Stimulated activated CD8-positive, alpha-beta memory T cell treated with anti-CD3 and anti-CD28 coated beads, Interleukin-12 subunit alpha, Interleukin-12 subunit beta, amount 100 ng/mL, for 4 hours (primary cell): Measurements from ENCODE around the gene L3MBTL4.

Source experiments
- DNase-seq: peaks from one replicate; pipeline ENCODE4 v3.0.0-alpha.2; 2020; ENCODE audit warnings: low read depth

L3MBTL4 gene

GRCh38 chr18:6023551-6023950 is 391.2 kb downstream of the L3MBTL4 start:
- DNase-seq = no peak

- DNase-seq = no peak
Observed at GRCh38 chr18:6022845-6023244, 391.9 kb downstream of the L3MBTL4 start.

GRCh38 chr18:6022074-6022444 is 392.7 kb downstream of the L3MBTL4 start:
- DNase-seq = no peak

GRCh38 chr18:6021306-6022073 is 393.2 kb downstream of the L3MBTL4 start:
- DNase-seq = no peak

GRCh38 chr18:6018671-6019070 is 396.0 kb downstream of the L3MBTL4 start:
- DNase-seq = no peak

GRCh38 chr18:6017171-6017570 is 397.5 kb downstream of the L3MBTL4 start:
- DNase-seq = no peak

GRCh38 chr18:6015364-6015763 is 399.3 kb downstream of the L3MBTL4 start:
- DNase-seq = no peak

GRCh38 chr18:6013171-6013810 is 401.4 kb downstream of the L3MBTL4 start:
- DNase-seq = no peak

- no peak for DNase-seq
Observed at GRCh38 chr18:6010921-6011320, 403.8 kb downstream of the L3MBTL4 start.

- no peak for DNase-seq
Observed at GRCh38 chr18:6010284-6010683, 404.4 kb downstream of the L3MBTL4 start.

GRCh38 chr18:6009756-6010155 is 405.0 kb downstream of the L3MBTL4 start:
- DNase-seq = no peak

GRCh38 chr18:6004683-6005082 is 410.0 kb downstream of the L3MBTL4 start:
- DNase-seq = no peak

- no peak for DNase-seq
Observed at GRCh38 chr18:6004119-6004518, 410.6 kb downstream of the L3MBTL4 start.

GRCh38 chr18:6001867-6002266 is 412.8 kb downstream of the L3MBTL4 start:
- DNase-seq = no peak

GRCh38 chr18:5998907-5999306 is 415.8 kb downstream of the L3MBTL4 start:
- DNase-seq = no peak

GRCh38 chr18:5998166-5998881 is 416.4 kb downstream of the L3MBTL4 start:
- no peak for DNase-seq

GRCh38 chr18:5997361-5997760 is 417.4 kb downstream of the L3MBTL4 start:
- no peak for DNase-seq

- no peak for DNase-seq
Observed at GRCh38 chr18:5995626-5996025, 419.1 kb downstream of the L3MBTL4 start.

GRCh38 chr18:5993938-5994337 is 420.8 kb downstream of the L3MBTL4 start:
- no peak for DNase-seq

GRCh38 chr18:5992381-5992780 is 422.3 kb downstream of the L3MBTL4 start:
- DNase-seq = no peak

- DNase-seq = no peak
Observed at GRCh38 chr18:5987249-5987648, 427.5 kb downstream of the L3MBTL4 start.

GRCh38 chr18:5986257-5986931 is 428.3 kb downstream of the L3MBTL4 start:
- DNase-seq = no peak

- DNase-seq = no peak
Observed at GRCh38 chr18:5984245-5984644, 430.5 kb downstream of the L3MBTL4 start.
